H9 (cell line): ENCODE measurements around the gene MOV10L1. TPM values are rescaled to one million over a fixed set of nuclear protein-coding genes. Genes with fewer than 3 reads are reported as not detected.

Experiments
- DNase-seq: peaks from one replicate; pipeline ENCODE4 v3.0.0-alpha.2; 2017
- H2AFZ ChIP-seq: one replicate; pipeline ENCODE4 v1.6.1; 2013; ENCODE audit warnings: mild to moderate bottlenecking, low read length, control low read depth, moderate library complexity
- H2AK5ac ChIP-seq: 2 replicates; pipeline ENCODE4 v1.6.1; 2013; ENCODE audit warnings: low read length, control low read depth, mixed read lengths; ENCODE audit not compliant: insufficient read length
- H2BK120ac ChIP-seq: one replicate; pipeline ENCODE4 v1.6.1; 2013; ENCODE audit warnings: low read depth, mild to moderate bottlenecking, low read length, control low read depth, inconsistent platforms; ENCODE audit not compliant: poor library complexity, severe bottlenecking
- H2BK12ac ChIP-seq: 2 replicates; pipeline ENCODE4 v1.6.1; 2013; ENCODE audit warnings: low read length, control low read depth, mixed read lengths, low read depth; ENCODE audit not compliant: insufficient read length
- H2BK15ac ChIP-seq: 2 replicates; pipeline ENCODE4 v1.6.1; 2013; ENCODE audit warnings: low read depth, low read length, control low read depth
- H2BK20ac ChIP-seq: one replicate; pipeline ENCODE4 v1.6.1; 2013; ENCODE audit warnings: low read depth, mild to moderate bottlenecking, low read length, control low read depth, inconsistent platforms; ENCODE audit not compliant: poor library complexity, severe bottlenecking
- H2BK5ac ChIP-seq: 2 replicates; pipeline ENCODE4 v1.6.1; 2013; ENCODE audit warnings: low read length, control low read depth, mixed read lengths; ENCODE audit not compliant: insufficient read length
- H3K14ac ChIP-seq: 2 replicates; pipeline ENCODE4 v1.6.1; 2013; ENCODE audit warnings: low read length, control low read depth; ENCODE audit not compliant: insufficient read depth
- H3K18ac ChIP-seq: 2 replicates; pipeline ENCODE4 v1.6.1; 2013; ENCODE audit warnings: low read depth, mild to moderate bottlenecking, mixed read lengths, low read length, control low read depth; ENCODE audit not compliant: insufficient read length
- H3K23ac ChIP-seq: 2 replicates; pipeline ENCODE4 v1.6.1; 2013; ENCODE audit warnings: low read length, control low read depth, mixed read lengths, low read depth; ENCODE audit not compliant: insufficient read length
- H3K23me2 ChIP-seq: 2 replicates; pipeline ENCODE4 v1.6.1; 2013; ENCODE audit warnings: low read depth, mild to moderate bottlenecking, mixed read lengths, low read length, control low read depth; ENCODE audit not compliant: insufficient read length, poor library complexity, severe bottlenecking
- H3K27ac ChIP-seq: 2 replicates; pipeline ENCODE4 v1.5.1; 2013; ENCODE audit warnings: low read length, control low read depth, mixed read lengths, low read depth; ENCODE audit not compliant: insufficient read length
- H3K27me3 ChIP-seq: 2 replicates; pipeline ENCODE4 v1.6.1; 2013; ENCODE audit warnings: low read length, control low read depth, inconsistent platforms; ENCODE audit not compliant: insufficient read depth
- H3K4ac ChIP-seq: 2 replicates; pipeline ENCODE4 v1.6.1; 2013; ENCODE audit warnings: low read depth, mild to moderate bottlenecking, control low read depth, inconsistent platforms, low read length, moderate library complexity
- H3K4me1 ChIP-seq: 2 replicates; pipeline ENCODE4 v1.6.1; 2013; ENCODE audit warnings: low read length, control low read depth, inconsistent platforms; ENCODE audit not compliant: insufficient read depth
- H3K4me2 ChIP-seq: 2 replicates; pipeline ENCODE4 v1.6.1; 2013; ENCODE audit warnings: low read length, control low read depth, mixed read lengths; ENCODE audit not compliant: insufficient read length, insufficient read depth
- H3K56ac ChIP-seq: 2 replicates; pipeline ENCODE4 v1.6.1; 2013; ENCODE audit warnings: low read depth, mild to moderate bottlenecking, mixed read lengths, low read length, control low read depth; ENCODE audit not compliant: insufficient read length
- H3K79me1 ChIP-seq: 2 replicates; pipeline ENCODE4 v1.6.1; 2013; ENCODE audit warnings: low read depth, mild to moderate bottlenecking, moderate library complexity, low read length, control low read depth, inconsistent platforms; ENCODE audit not compliant: insufficient read depth, poor library complexity, severe bottlenecking
- H3K79me2 ChIP-seq: 2 replicates; pipeline ENCODE4 v1.6.1; 2013; ENCODE audit warnings: low read length, control low read depth, inconsistent platforms; ENCODE audit not compliant: insufficient read depth
- H3K9ac ChIP-seq: 2 replicates; pipeline ENCODE4 v1.6.1; 2013; ENCODE audit warnings: low read length, control low read depth, mixed read lengths; ENCODE audit not compliant: insufficient read length; ENCODE audit errors: extremely low read depth
- H3K9me3 ChIP-seq: one replicate; pipeline ENCODE4 v1.6.1; 2013; ENCODE audit warnings: low read depth, low read length, inconsistent platforms; ENCODE audit not compliant: control insufficient read depth
- H3T11ph ChIP-seq: one replicate; pipeline ENCODE4 v1.6.1; 2013; ENCODE audit warnings: mild to moderate bottlenecking, low read length, control low read depth, inconsistent platforms
- H4K20me1 ChIP-seq: one replicate; pipeline ENCODE4 v1.6.1; 2013; ENCODE audit not compliant: control insufficient read depth, insufficient read length, insufficient read depth
- H4K5ac ChIP-seq: 2 replicates; pipeline ENCODE4 v1.6.1; 2013; ENCODE audit warnings: low read depth, mild to moderate bottlenecking, mixed read lengths, low read length, control low read depth; ENCODE audit not compliant: insufficient read length
- H4K8ac ChIP-seq: replicated peaks from 2 replicates; pipeline ENCODE4 v1.6.1; 2013; ENCODE audit warnings: low read length, control low read depth, mixed read lengths, low read depth; ENCODE audit not compliant: insufficient read length
- H4K91ac ChIP-seq: 2 replicates; pipeline ENCODE4 v1.6.1; 2013; ENCODE audit warnings: low read depth, mild to moderate bottlenecking, moderate library complexity, mixed read lengths, low read length, control low read depth; ENCODE audit not compliant: insufficient read length
- H3K27ac Mint-ChIP-seq, 3 experiments: 2 replicates in 2 of 3; 3 replicates in 1 of 3; pipeline ENCODE4 v1.8.0; 2020 to 2021; ENCODE audit warnings: mixed read lengths in 3 of 3, mild to moderate bottlenecking in 1 of 3, moderate library complexity in 1 of 3
- H3K27me3 Mint-ChIP-seq: 2 replicates; pipeline ENCODE4 v1.8.0; 2021; ENCODE audit warnings: low read depth, mild to moderate bottlenecking, moderate library complexity, mixed read lengths
- H3K36me3 Mint-ChIP-seq, 3 experiments: 2 replicates in 2 of 3; 3 replicates in 1 of 3; pipeline ENCODE4 v1.8.0; 2020 to 2021; ENCODE audit warnings: low read depth in 3 of 3, mixed read lengths in 3 of 3; ENCODE audit not compliant: insufficient read depth in 1 of 3
- H3K4me1 Mint-ChIP-seq, 2 experiments: 2 replicates each; pipeline ENCODE4 v1.8.0; 2020; ENCODE audit warnings: mixed read lengths in 2 of 2
- H3K4me3 Mint-ChIP-seq, 2 experiments: 2 replicates in 1 of 2; 3 replicates in 1 of 2; pipeline ENCODE4 v1.8.0; 2020 to 2021; ENCODE audit warnings: mild to moderate bottlenecking in 2 of 2, mixed read lengths in 2 of 2, moderate library complexity in 1 of 2
- H3K9me3 Mint-ChIP-seq, 2 experiments: 2 replicates in 1 of 2; 3 replicates in 1 of 2; pipeline ENCODE4 v1.8.0; 2020; ENCODE audit warnings: mild to moderate bottlenecking in 2 of 2, mixed read lengths in 2 of 2, moderate library complexity in 1 of 2
- WGBS: extraction: QIAGEN DNeasy Blood & Tissue Kit; methylation state at CpG from one replicate; pipeline ENCODE4 v1.1.7; 2013; ENCODE audit warnings: missing lambda C conversion rate, low lambda C conversion rate, mixed read lengths; ENCODE audit not compliant: insufficient read length; ENCODE audit errors: extremely low coverage; 5-methylcytosine and 5-hydroxymethylcytosine counted together
- total RNA-seq: library from RNA; stranded (reverse); gene quantifications from 2 replicates; pipeline ENCODE4 v1.2.1, GENCODE V29; 2021
- TF ChIP-seq, protein P1 (sequence below): fragments of 200-600 bp; sonication (generic); conservative IDR thresholded peaks from 3 replicates; pipeline ENCODE4 v1.8.0; 2021; ENCODE audit warnings: antibody characterized with exemption, mild to moderate bottlenecking

MOV10L1 gene
- total RNA-seq, 1 experiment from 2014 or later = not detected

DNA sequence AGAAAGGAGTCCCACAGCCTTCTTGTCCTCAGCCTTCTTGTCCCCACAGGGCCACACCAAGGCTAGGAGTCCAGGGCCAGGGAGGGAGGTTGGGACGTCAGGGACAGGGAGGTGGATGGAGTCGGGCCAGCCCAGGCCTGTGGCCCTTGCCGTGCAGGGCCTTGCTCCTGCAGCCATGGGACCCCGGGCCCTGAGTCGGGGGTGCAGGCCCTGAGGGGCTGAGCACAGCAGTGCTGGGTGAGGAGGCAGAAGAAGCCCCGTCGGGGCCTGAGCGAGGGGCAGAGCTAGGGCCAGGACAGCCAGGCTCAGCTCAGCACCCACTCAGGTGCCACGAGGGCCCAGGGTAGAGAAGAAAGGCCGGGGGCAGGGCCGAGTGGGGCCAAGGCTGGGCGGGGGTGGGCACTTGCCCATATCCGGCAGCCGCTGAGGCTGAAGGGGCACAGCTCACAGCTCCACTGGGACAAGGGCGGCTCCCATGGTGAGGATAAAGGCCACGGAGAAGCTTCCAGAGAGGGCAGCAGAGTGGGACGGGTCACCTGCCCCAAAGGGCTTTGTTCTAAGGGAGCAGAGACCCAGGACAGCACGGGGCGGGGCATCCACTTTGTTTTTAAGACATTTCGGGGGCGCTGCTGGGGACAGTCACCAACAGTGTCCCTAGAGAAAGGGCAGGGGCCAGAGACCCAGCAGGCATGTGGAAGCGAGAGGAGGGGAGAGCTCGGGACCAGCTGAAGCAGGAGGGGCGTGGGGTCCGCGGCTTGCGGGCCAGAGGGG lies 8.2 kb upstream of the MOV10L1 start:
- Histone ChIP-seq H3K27ac (no peak overlapping the region), H4K91ac (no peak overlapping the region), H3K9me3 (no peaks in the 10 kb centered on the region), H4K20me1 (no peaks in the 10 kb centered on the region), H2BK12ac (no peak overlapping the region), H3K79me2 (no peaks in the 10 kb centered on the region), H3K23me2 (no peaks in the 10 kb centered on the region), H4K8ac (no peak overlapping the region), H3K4ac (no peak overlapping the region), H2BK15ac (no peak overlapping the region), H3T11ph (no peak overlapping the region), H2AFZ (no peak overlapping the region), H3K9ac (no peak overlapping the region), H3K27me3 (0 out of 2 replicates have a peak, but pooled peaks cover under 1% of the 10 kb centered on the region), H4K5ac (no peak overlapping the region), H2AK5ac (no peak overlapping the region), H2BK20ac (no peak overlapping the region), H3K56ac (no peak overlapping the region), H3K4me2 (no peak overlapping the region), H3K18ac (no peak overlapping the region), H3K79me1 (no peaks in the 10 kb centered on the region), H2BK5ac (no peak overlapping the region), H3K4me1 (no peaks in the 10 kb centered on the region), H3K23ac (no peak overlapping the region), H3K14ac (no peak overlapping the region), H2BK120ac (no peak overlapping the region)
- no CpG with 5 or more reads among the region's 27 CpGs for WGBS
- H3K4me3 Mint-ChIP-seq = peak overlapping the region in 1 of 2 experiments; percentile 23; a peak in 1 of 5 replicates
- H3K27me3 Mint-ChIP-seq = peaks cover 23% of the 10 kb centered on the region
- TF ChIP-seq, protein P1, sequence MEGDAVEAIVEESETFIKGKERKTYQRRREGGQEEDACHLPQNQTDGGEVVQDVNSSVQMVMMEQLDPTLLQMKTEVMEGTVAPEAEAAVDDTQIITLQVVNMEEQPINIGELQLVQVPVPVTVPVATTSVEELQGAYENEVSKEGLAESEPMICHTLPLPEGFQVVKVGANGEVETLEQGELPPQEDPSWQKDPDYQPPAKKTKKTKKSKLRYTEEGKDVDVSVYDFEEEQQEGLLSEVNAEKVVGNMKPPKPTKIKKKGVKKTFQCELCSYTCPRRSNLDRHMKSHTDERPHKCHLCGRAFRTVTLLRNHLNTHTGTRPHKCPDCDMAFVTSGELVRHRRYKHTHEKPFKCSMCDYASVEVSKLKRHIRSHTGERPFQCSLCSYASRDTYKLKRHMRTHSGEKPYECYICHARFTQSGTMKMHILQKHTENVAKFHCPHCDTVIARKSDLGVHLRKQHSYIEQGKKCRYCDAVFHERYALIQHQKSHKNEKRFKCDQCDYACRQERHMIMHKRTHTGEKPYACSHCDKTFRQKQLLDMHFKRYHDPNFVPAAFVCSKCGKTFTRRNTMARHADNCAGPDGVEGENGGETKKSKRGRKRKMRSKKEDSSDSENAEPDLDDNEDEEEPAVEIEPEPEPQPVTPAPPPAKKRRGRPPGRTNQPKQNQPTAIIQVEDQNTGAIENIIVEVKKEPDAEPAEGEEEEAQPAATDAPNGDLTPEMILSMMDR = no peak
- no peaks in the 10 kb centered on the region for H3K9me3 Mint-ChIP-seq
- no peak overlapping the region; a peak in 2 of 7 replicates for H3K27ac Mint-ChIP-seq
- H3K36me3 Mint-ChIP-seq = no peaks in the 10 kb centered on the region
- peaks cover 19 to 24% of the 10 kb centered on the region in 2 experiments for H3K4me1 Mint-ChIP-seq
- DNase-seq = no peak
